HCT116 (cell line): ENCODE results near the gene TEKTIP1.

Source experiments
- ELF1 ChIP-seq: IDR thresholded peaks from 2 replicates; pipeline ENCODE4 v1.6.1; 2012; ENCODE audit warnings: low read depth, borderline replicate concordance
- EZH2phosphoT487 ChIP-seq: fragments of 200-600 bp; IDR thresholded peaks from 2 replicates; pipeline ENCODE4 v1.6.1; 2018; ENCODE audit warnings: antibody characterized with exemption, borderline replicate concordance
- POLR2A ChIP-seq: IDR thresholded peaks from 2 replicates; pipeline ENCODE4 v1.7.0; 2011; ENCODE audit warnings: borderline replicate concordance; ENCODE audit not compliant: insufficient read depth, insufficient read length; ENCODE audit errors: extremely low read depth
- POLR2AphosphoS5 ChIP-seq: IDR thresholded peaks from 2 replicates; pipeline ENCODE4 v1.6.1; 2011; ENCODE audit warnings: mild to moderate bottlenecking, low read depth, low read length, moderate library complexity
- RAD21 ChIP-seq: IDR thresholded peaks from 2 replicates; pipeline ENCODE4 v1.6.1; 2012; ENCODE audit warnings: low read depth, mild to moderate bottlenecking
- ZFX ChIP-seq: fragments of 450-650 bp; IDR thresholded peaks from 2 replicates; pipeline ENCODE4 v1.6.1; 2017
- TF ChIP-seq, protein P1 (sequence below), 3 experiments: fragments of 200-600 bp in 1 of 3; sonication (generic) in 1 of 3; IDR thresholded peaks in 2 of 3; conservative IDR thresholded peaks in 1 of 3; 2 replicates each; pipeline ENCODE4 v1.5.1; 2012 to 2017; ENCODE audit warnings: low read depth in 2 of 3, low read length in 2 of 3, antibody characterized with exemption in 1 of 3, borderline replicate concordance in 1 of 3, control low read depth in 1 of 3, mild to moderate bottlenecking in 1 of 3, mixed read lengths in 1 of 3, mixed run types in 1 of 3, moderate library complexity in 1 of 3; ENCODE audit not compliant: insufficient read depth in 1 of 3
- TF ChIP-seq, protein P2 (sequence below): IDR thresholded peaks from 2 replicates; pipeline ENCODE4 v1.6.1; 2012
- TF ChIP-seq, protein P3 (sequence below): IDR thresholded peaks from 2 replicates; pipeline ENCODE4 v1.6.1; 2012; ENCODE audit warnings: low read depth

DNA sequence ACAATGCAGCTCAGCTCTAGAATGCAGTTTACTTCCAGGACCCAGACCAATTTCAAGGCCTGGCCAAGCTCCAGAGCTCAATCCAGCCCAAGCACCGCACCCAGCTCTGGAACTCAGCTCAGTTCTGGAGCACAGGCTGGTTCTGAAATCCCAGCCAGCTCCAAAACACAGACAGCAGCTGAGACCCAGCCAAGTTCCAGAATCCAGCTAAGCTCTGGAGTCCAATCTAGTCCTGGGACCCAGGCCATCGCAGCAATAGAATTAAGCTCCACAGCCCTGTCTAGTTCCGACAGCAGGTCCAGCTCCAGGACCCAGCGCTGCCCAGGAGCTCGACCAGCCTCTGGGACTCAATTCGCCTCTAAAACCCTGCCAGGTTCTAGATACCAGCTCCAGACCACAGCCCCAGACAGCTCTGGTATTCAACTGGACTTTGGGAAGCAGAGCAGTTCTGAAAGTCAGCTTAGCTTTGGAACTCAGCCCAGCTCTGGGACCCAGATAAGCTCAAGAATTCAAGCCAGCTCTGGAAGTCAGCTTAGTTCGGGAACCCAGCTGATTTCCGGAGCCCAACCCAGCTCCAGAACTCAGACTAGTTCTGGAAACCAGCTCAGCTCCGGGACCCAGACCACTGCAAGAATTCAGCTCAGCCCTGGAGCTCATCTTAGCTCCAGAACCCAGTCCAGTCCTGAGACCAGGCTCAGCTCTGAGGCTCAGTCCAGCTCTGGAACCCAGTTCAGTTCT lies 53.1 kb downstream of the TEKTIP1 start:
- TF ChIP-seq, protein P1, sequence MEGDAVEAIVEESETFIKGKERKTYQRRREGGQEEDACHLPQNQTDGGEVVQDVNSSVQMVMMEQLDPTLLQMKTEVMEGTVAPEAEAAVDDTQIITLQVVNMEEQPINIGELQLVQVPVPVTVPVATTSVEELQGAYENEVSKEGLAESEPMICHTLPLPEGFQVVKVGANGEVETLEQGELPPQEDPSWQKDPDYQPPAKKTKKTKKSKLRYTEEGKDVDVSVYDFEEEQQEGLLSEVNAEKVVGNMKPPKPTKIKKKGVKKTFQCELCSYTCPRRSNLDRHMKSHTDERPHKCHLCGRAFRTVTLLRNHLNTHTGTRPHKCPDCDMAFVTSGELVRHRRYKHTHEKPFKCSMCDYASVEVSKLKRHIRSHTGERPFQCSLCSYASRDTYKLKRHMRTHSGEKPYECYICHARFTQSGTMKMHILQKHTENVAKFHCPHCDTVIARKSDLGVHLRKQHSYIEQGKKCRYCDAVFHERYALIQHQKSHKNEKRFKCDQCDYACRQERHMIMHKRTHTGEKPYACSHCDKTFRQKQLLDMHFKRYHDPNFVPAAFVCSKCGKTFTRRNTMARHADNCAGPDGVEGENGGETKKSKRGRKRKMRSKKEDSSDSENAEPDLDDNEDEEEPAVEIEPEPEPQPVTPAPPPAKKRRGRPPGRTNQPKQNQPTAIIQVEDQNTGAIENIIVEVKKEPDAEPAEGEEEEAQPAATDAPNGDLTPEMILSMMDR (IDR thresholded peaks at IDR 0.05 in 2 of 3, conservative IDR thresholded peaks at IDR 0.05 in 1 of 3; ENCODE audit: borderline replicate concordance in 1 of 3, insufficient read depth in 1 of 3, low read depth in 2 of 3, low read length in 2 of 3): no peak
- no peak for TF ChIP-seq POLR2A
- no peak for TF ChIP-seq ELF1
- TF ChIP-seq, protein P2, sequence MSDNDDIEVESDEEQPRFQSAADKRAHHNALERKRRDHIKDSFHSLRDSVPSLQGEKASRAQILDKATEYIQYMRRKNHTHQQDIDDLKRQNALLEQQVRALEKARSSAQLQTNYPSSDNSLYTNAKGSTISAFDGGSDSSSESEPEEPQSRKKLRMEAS: no peak
- TF ChIP-seq RAD21: no peak
- TF ChIP-seq POLR2AphosphoS5: no peak
- TF ChIP-seq, protein P3, sequence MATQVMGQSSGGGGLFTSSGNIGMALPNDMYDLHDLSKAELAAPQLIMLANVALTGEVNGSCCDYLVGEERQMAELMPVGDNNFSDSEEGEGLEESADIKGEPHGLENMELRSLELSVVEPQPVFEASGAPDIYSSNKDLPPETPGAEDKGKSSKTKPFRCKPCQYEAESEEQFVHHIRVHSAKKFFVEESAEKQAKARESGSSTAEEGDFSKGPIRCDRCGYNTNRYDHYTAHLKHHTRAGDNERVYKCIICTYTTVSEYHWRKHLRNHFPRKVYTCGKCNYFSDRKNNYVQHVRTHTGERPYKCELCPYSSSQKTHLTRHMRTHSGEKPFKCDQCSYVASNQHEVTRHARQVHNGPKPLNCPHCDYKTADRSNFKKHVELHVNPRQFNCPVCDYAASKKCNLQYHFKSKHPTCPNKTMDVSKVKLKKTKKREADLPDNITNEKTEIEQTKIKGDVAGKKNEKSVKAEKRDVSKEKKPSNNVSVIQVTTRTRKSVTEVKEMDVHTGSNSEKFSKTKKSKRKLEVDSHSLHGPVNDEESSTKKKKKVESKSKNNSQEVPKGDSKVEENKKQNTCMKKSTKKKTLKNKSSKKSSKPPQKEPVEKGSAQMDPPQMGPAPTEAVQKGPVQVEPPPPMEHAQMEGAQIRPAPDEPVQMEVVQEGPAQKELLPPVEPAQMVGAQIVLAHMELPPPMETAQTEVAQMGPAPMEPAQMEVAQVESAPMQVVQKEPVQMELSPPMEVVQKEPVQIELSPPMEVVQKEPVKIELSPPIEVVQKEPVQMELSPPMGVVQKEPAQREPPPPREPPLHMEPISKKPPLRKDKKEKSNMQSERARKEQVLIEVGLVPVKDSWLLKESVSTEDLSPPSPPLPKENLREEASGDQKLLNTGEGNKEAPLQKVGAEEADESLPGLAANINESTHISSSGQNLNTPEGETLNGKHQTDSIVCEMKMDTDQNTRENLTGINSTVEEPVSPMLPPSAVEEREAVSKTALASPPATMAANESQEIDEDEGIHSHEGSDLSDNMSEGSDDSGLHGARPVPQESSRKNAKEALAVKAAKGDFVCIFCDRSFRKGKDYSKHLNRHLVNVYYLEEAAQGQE: no peak
- no peak for TF ChIP-seq EZH2phosphoT487
- no peak for TF ChIP-seq ZFX
